Activated naive CD4-positive, alpha-beta T cell treated with anti-CD3 and anti-CD28 coated beads, Interleukin-2, amount 10 ng/mL, durations not matched to agents 7 days and 5 days (primary cell): ENCODE results near the gene ZNF146.
"Not testable (repeated sequence)": the region's sequence is repeated elsewhere in the genome, so short reads cannot be mapped to it uniquely, and the experiment has no call there.

ENCODE experiments used
- CTCF ChIA-PET: fragments of 350-600 bp; sonication (Branson Sonifier 250); formaldehyde crosslinking; loops from one replicate; lab custom pipeline; 2021; ENCODE audit warnings: antibody characterized with exemption; lab: Charles Lee
- DNase-seq: peaks from one replicate; pipeline ENCODE4 v3.0.0-alpha.2; 2020
- H3K27ac Mint-ChIP-seq: one replicate; pipeline ENCODE4 v1.8.0; 2021; ENCODE audit warnings: mild to moderate bottlenecking, moderate library complexity, mixed read lengths
- H3K27me3 Mint-ChIP-seq: one replicate; pipeline ENCODE4 v1.8.0; 2021; ENCODE audit warnings: mild to moderate bottlenecking, mixed read lengths
- H3K36me3 Mint-ChIP-seq: one replicate; pipeline ENCODE4 v1.8.0; 2021; ENCODE audit warnings: mixed read lengths
- H3K4me1 Mint-ChIP-seq: one replicate; pipeline ENCODE4 v1.8.0; 2021; ENCODE audit warnings: mixed read lengths
- H3K4me3 Mint-ChIP-seq: one replicate; pipeline ENCODE4 v1.8.0; 2021; ENCODE audit warnings: mild to moderate bottlenecking, moderate library complexity, mixed read lengths
- H3K9me3 Mint-ChIP-seq: one replicate; pipeline ENCODE4 v1.8.0; 2021; ENCODE audit warnings: mixed read lengths

ZNF146 gene

DNA sequence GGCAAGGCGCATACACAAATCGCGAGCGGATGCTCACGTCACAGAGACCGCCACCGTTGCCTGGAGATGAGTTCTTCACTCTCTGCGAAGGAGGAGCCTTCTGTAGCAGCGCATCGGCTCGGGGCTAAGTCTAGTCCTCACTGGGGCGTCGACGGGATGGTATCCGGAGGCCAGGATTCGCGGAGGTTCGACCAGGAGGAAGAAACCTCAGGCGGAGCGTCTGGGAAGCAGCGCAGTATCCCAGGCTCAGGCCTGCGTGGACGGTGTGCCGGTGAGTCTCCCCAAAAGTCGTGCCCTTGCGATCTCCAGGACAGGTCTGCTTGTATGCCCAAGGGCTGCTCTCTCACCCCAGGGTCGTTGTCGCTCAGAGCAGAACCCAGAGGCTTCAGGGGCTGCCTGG lies 40.4 kb downstream of the ZNF146 start:
- DNase-seq: no peak
- H3K27ac Mint-ChIP-seq: no peak overlapping the region
- CTCF ChIA-PET: no interaction called here
- H3K27me3 Mint-ChIP-seq: no peaks in the 10 kb centered on the region
- no peak overlapping the region for H3K4me3 Mint-ChIP-seq
- H3K4me1 Mint-ChIP-seq: no peaks in the 10 kb centered on the region
- peaks cover 36% of the 10 kb centered on the region for H3K9me3 Mint-ChIP-seq
- peaks cover 3% of the 10 kb centered on the region for H3K36me3 Mint-ChIP-seq

DNA sequence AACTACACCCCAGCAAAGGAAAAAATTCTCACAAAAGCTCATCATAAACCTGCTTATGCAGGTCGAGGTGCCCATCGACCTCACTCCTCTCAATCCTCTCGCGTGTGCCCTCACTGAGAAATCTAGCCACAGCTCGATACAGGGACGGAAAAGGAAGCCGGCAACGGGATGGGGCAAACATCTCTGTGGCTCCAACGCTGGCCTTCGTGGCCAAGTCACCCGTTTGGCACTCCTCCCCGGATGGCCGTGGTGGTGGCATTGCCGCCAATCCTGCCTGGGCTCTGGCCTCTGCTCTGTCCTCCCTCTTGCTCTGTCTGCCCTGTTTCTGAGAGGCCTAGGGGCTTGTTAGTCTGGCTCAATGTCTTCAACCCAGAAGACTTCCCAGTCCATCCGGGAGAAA lies 41.2 kb downstream of the ZNF146 start:
- no peaks in the 10 kb centered on the region for H3K27me3 Mint-ChIP-seq
- H3K4me3 Mint-ChIP-seq: no peak overlapping the region
- no peak overlapping the region for H3K27ac Mint-ChIP-seq
- CTCF ChIA-PET: no interaction called here
- H3K4me1 Mint-ChIP-seq: no peaks in the 10 kb centered on the region
- H3K36me3 Mint-ChIP-seq: peaks cover 3% of the 10 kb centered on the region
- DNase-seq: no peak
- peaks cover 36% of the 10 kb centered on the region for H3K9me3 Mint-ChIP-seq

DNA sequence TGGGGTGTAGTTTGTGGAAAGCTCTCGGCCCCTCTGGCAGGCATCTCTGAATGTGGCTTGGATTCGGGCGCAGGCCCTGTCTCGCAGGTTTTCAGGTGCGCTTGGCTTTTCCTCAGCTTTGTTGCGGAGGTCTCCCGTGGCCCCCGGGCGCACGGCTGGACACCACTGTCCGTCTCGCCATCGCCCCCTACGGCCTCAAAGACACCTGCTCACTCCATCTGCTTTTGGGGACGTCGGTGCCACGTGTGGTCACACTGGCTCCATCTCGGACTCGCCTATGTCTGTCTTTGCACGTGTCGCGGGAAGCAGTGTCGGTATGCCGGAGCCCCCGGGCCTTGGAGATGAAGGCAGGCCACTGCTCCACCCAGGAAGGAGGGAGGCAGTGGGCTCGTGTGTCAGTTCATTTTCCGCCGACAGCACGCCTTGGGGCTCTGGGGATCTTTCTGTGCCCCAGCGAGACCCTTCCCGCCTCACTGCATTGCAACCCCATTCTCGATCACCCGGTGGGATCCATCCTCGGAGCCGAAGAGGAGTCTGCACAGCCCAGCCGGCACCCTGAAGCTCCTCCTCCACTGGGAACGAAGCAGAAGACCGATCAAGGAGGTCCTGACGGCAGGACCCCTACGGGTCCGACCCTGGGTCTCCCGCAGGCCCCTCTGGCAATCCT lies 42.1 kb downstream of the ZNF146 start:
- Mint-ChIP-seq H3K4me3 (no peak overlapping the region), H3K36me3 (peaks cover 3% of the 10 kb centered on the region), H3K9me3 (peaks cover 27% of the 10 kb centered on the region), H3K27me3 (no peaks in the 10 kb centered on the region), H3K4me1 (no peaks in the 10 kb centered on the region), H3K27ac (no peak overlapping the region)
- CTCF ChIA-PET: no interaction called here
- DNase-seq: no peak

DNA sequence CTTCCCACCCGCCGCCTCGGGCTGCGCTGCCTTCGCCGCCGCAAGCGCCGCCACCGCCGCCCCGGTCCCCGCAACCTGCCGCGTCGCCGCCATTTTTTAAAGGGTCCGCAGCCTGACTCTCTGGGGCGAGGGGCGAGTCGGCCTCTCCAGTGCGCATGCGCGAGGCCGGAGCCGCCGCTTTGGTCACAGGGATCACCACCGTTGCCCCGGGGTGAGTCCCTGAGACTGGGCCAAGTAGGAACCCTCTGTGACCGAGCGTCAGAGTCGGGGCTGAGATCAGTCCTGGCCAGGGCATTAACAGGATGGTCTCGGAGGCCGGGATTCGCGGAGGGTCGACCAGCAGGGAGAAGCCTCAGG lies 42.6 kb downstream of the ZNF146 start:
- Mint-ChIP-seq H3K9me3 (peaks cover 26% of the 10 kb centered on the region), H3K4me1 (no peaks in the 10 kb centered on the region), H3K27me3 (no peaks in the 10 kb centered on the region), H3K36me3 (peaks cover 3% of the 10 kb centered on the region), H3K27ac (no peak overlapping the region), H3K4me3 (no peak overlapping the region)
- CTCF ChIA-PET: no interaction called here
- no peak for DNase-seq

DNA sequence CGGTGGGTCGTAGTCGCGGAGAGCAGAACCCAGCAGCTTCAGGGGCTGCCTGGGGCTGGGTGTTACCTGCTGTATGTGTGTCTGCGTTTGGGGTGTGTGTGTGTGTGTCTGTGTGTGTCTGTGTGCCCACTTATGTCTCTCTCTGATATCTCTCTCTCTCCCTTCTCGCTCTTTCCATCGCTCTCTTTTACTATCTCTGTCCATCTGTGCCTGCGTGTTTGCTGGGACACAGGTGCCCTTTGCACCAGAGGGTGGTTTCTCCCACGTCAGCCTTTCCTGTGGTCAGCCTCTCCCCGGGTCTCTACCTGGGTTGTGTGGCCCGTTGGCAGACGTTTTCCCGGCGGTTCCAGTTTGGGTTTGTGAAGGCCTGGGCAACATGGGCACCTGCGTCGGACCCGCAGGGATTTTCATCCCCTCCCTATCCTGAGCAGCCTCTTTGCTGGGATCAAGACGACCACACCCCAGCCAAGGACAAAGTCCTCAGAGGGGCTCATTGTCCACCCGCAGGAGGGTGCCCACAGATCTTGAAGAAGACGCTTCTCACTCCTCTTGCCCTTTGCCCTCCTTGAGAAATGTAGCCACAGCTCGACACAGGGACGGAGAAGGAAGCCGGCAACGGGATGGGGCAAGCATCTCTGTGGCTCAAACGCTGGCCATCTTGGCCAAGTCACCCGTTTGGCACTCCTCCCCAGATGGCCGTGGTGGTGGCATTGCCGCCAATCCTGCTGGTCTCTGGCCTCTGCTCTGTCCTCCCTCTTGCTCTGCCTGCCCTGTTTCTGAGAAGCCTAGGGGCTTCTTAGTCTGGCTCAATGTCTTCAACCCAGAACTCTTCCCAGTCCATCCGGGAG lies 43.3 kb downstream of the ZNF146 start:
- CTCF ChIA-PET: no interaction called here
- peaks cover 28% of the 10 kb centered on the region for H3K9me3 Mint-ChIP-seq
- no peaks in the 10 kb centered on the region for H3K27me3 Mint-ChIP-seq
- no peak overlapping the region for H3K4me3 Mint-ChIP-seq
- DNase-seq: no peak
- H3K36me3 Mint-ChIP-seq: peaks cover 3% of the 10 kb centered on the region
- H3K4me1 Mint-ChIP-seq: no peaks in the 10 kb centered on the region
- no peak overlapping the region for H3K27ac Mint-ChIP-seq

DNA sequence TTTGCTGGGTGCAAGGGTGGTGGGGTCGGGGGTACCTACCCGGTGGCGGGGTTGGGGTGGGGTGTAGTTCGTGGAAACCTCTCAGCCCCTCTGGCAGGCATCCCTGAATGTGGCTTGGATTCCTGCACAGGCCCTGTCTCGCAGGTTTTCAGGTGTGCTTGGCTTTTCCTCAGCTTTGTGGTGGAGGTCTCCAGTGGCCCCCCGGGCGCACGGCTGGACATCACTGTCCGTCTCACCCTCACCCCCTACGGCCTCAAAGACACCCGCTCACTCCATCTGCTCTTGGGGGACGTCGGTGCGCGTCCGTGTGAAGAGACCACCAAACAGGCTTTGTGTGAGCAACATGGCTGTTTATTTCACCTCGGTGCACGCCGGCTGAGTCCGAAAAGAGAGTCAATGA lies 44.3 kb downstream of the ZNF146 start:
- Mint-ChIP-seq H3K9me3 (peaks cover 31% of the 10 kb centered on the region), H3K36me3 (peaks cover 3% of the 10 kb centered on the region), H3K4me1 (no peaks in the 10 kb centered on the region), H3K27me3 (no peaks in the 10 kb centered on the region), H3K27ac (no peak overlapping the region), H3K4me3 (no peak overlapping the region)
- CTCF ChIA-PET: no interaction called here
- DNase-seq: no peak

DNA sequence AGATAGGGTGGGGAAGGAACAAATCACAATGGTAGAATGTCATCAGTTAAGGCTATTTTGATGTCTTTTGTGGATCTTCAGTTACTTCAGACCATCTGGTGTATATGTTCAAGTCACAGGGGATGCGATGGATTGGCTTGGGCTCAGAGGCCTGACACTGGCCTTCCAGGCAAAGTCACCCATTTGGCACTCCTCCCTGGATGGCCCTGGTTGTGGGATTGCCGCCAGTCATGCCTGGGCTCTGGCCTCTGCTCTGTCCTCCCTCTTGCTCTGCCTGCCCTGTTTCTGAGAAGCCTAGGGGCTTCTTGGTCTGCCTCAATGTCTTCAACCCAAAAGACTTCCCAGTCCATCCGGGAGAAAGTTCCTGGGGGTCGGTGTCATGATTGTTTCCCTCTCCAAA lies 50.2 kb downstream of the ZNF146 start:
- no peaks in the 10 kb centered on the region for H3K27me3 Mint-ChIP-seq
- CTCF ChIA-PET: no interaction called here

DNA sequence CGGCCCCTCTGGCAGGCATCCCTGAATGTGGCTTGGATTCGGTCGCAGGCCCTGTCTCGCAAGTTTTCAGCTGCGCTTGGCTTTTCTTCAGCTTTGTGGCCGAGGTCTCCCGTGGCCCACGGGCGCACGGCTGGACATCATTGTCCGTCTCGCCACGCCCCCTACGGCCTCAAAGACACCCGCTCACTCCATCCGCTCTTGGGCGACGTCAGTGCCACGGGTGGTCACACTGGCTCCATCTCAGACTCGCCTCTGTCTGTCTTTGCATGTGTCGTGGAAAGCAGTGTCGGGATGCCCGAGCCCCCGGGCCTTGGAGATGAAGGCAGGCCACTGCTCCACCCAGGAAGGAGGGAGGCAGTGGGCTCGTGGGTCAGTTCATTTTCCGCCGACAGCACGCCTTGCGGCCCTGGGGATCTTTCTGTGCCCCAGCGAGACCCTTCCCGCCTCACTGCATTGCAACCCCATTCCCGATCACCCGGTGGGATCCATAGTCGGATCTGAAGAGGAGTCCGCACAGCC lies 51.0 kb downstream of the ZNF146 start:
- Mint-ChIP-seq H3K27ac (no peak overlapping the region), H3K27me3 (no peaks in the 10 kb centered on the region), H3K4me3 (no peak overlapping the region), H3K9me3 (peaks cover 42% of the 10 kb centered on the region), H3K36me3 (peaks cover 3% of the 10 kb centered on the region), H3K4me1 (no peaks in the 10 kb centered on the region)
- no peak for DNase-seq
- CTCF ChIA-PET: no interaction called here

More for the DNA sequence above, 50.2 kb downstream of the ZNF146 start:
- peaks cover 3% of the 10 kb centered on the region for H3K36me3 Mint-ChIP-seq
- no peak overlapping the region for H3K27ac Mint-ChIP-seq
- DNase-seq: no peak
- no peaks in the 10 kb centered on the region for H3K4me1 Mint-ChIP-seq
- H3K9me3 Mint-ChIP-seq: peaks cover 42% of the 10 kb centered on the region
- no peak overlapping the region for H3K4me3 Mint-ChIP-seq

DNA sequence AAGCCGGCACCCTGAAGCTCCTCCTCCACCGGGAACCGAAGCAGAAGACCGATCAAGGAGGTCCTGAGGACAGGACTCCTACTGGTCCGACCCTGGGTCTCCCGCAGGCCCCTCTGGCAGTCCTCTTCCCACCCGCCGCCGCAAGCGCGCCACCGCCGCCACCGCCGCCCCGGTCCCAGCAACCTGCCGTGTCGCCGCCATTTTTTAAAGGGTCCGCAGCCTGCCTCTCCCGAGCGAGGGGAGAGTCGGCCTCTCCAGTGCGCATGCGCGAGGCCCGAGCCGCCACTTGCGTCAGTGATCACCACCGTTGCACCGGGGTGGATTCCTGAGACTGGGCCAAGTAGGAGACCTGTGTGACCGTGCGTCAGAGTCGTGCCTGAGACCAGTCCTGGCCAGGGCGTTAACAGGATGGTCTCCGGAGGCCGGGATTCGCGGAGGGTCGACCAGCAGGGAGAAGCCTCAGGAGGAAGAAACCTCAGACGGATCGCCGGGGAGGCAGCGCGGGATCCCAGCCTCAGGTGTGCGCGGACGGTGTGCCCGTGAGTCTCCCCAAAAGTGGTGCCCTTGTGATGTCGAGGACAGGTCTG lies 51.6 kb downstream of the ZNF146 start:
- H3K36me3 Mint-ChIP-seq: peaks cover 3% of the 10 kb centered on the region
- H3K27ac Mint-ChIP-seq: no peak overlapping the region
- no peaks in the 10 kb centered on the region for H3K27me3 Mint-ChIP-seq
- H3K4me1 Mint-ChIP-seq: no peaks in the 10 kb centered on the region
- DNase-seq: no peak
- CTCF ChIA-PET: no interaction called here
- H3K4me3 Mint-ChIP-seq: no peak overlapping the region
- peaks cover 42% of the 10 kb centered on the region for H3K9me3 Mint-ChIP-seq

DNA sequence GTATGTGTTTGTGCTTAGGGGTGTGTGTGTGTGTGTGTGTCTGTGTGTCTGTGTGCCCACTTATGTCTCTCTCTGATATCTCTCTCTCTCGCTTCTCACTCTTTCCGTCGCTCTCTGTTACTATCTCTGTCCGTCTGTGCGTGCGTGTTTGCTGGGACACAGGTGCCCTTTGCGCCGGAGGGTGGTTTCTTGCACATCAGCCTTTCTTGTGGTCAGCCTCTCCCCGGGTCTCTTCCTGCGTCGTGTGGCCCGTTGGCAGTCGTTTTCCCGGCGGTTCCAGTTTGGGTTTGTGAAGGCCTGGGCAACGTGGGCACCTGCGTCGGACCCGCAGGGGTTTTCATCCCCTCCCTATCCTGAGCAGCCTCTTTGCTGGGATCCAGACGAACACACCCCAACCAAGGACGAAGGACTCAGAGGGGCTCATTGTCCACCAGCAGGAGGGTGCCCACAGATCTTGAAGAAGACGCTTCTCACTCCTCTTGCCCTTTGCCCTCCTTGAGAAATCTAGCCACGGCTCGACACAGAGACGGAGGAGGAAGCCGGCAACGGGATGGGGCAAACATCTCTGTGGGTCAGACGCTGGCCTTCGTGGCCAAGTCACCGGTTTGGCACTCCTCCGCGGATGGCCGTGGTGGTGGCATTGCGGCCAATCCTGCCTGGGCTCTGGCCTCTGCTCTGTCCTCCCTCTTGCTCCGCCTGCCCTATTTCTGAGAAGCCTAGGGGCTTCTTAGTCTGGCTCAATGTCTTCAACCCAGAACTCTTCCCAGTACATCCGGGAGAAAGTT lies 52.3 kb downstream of the ZNF146 start:
- no peaks in the 10 kb centered on the region for H3K4me1 Mint-ChIP-seq
- no peak overlapping the region for H3K4me3 Mint-ChIP-seq
- no peak overlapping the region for H3K27ac Mint-ChIP-seq
- DNase-seq: no peak
- H3K27me3 Mint-ChIP-seq: no peaks in the 10 kb centered on the region
- CTCF ChIA-PET: no interaction called here
- H3K36me3 Mint-ChIP-seq: peaks cover 3% of the 10 kb centered on the region
- H3K9me3 Mint-ChIP-seq: peaks cover 42% of the 10 kb centered on the region

DNA sequence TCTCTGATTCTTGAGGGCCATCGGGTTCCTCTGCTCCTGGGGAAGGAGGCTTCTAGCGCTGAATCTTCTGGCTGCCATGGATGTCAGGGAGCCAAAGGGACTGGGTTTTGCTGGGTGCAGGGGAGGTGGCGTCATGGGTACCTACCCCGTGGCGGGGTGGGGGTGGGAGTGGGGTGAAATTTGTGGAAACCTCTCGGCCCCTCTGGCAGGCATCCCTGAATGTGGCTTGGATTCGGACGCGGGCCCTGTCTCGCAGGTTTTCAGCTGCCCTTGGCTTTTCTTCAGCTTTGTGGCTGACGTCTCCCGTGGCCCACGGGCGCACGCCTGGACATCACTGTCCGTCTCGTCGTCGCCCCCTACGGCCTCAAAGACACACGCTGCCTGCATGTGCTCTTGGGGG lies 53.2 kb downstream of the ZNF146 start:
- H3K36me3 Mint-ChIP-seq, H3K4me3 Mint-ChIP-seq, CTCF ChIA-PET, DNase-seq, H3K27me3 Mint-ChIP-seq, H3K4me1 Mint-ChIP-seq, H3K27ac Mint-ChIP-seq: not testable (repeated sequence)
- peaks cover 42% of the 10 kb centered on the region for H3K9me3 Mint-ChIP-seq

DNA sequence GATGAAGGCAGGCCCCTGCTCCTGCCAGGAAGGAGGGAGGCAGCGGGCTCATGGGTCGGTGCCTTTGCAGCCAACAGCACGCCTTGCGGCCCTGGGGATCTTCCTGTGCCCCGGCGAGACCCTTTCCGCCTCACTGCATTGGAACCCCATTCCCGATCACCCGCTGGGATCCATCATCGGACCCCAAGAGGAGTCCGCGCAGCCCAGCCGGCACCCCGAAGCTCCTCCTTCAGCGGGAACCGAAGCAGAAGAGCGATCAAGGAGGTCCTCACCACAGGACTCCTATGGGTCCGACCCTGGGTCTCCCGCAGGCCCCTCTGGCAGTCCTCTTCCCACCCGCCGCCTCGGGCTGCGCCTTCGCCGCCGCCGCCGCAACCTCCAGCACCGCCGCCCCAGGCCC lies 53.7 kb downstream of the ZNF146 start:
- H3K4me3 Mint-ChIP-seq, CTCF ChIA-PET, H3K4me1 Mint-ChIP-seq, DNase-seq, H3K27ac Mint-ChIP-seq, H3K27me3 Mint-ChIP-seq, H3K36me3 Mint-ChIP-seq: not testable (repeated sequence)
- H3K9me3 Mint-ChIP-seq: peaks cover 36% of the 10 kb centered on the region

DNA sequence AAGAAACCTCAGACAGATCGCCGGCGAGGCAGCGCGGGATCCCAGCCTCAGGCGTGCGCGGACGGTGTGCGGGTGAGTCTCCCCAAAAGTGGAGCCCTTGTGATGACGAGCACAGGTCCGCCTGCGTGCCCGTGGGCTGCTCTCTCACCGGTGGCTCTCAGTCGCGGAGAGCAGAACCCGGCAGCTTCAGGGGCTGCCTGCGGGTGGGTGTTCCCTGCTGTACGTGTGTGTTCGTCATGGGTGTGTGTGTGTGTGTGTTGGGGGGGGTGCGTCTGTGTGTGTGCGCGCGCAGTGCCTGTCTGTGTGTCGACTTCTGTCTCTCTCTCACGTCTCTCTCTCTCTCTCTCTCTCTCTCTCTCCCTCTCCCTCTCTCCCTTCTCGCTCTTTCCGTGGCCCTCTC lies 54.4 kb downstream of the ZNF146 start:
- H3K4me3 Mint-ChIP-seq, H3K4me1 Mint-ChIP-seq, H3K36me3 Mint-ChIP-seq, DNase-seq, H3K27me3 Mint-ChIP-seq, CTCF ChIA-PET, H3K27ac Mint-ChIP-seq: not testable (repeated sequence)
- H3K9me3 Mint-ChIP-seq: peaks cover 31% of the 10 kb centered on the region
